ENCODE measurements around the gene RSU1. TPM values are rescaled to one million over a fixed set of nuclear protein-coding genes. Genes with fewer than 3 reads are reported as not detected.

The RSU1 gene
- total RNA-seq, 2 experiments from 2014 or later = 69.5 to 72.7 TPM

GRCh38 chr10:16816830-16817124 lies 447 bp downstream of the RSU1 start:
- H3K27me3 Mint-ChIP-seq = peaks cover 2% of the 10 kb centered on the region
- H3K4me3 Mint-ChIP-seq = peak overlapping the region; percentile 86
- DNase-seq = no peak
- H3K4me1 Mint-ChIP-seq = peaks cover 26% of the 10 kb centered on the region
- peaks cover 6% of the 10 kb centered on the region for H3K9me3 Mint-ChIP-seq
- POLR2A ChIA-PET = interaction anchor here (0.9 to 2.1 kb wide), 11 partner anchors 19 to 1842 kb away, joined by 3 to 21 read pairs (median 5); partner anchors contain the start of genes ARL5B, NMT2, PTER and TRDMT1
- no peak for ATAC-seq (ENCODE audit: low read depth)
- peaks cover 15% of the 10 kb centered on the region for H3K36me3 Mint-ChIP-seq
- H3K27ac Mint-ChIP-seq = peak overlapping the region; percentile 96

GRCh38 chr10:16816171-16816570 lies 1.1 kb downstream of the RSU1 start:
- Mint-ChIP-seq H3K4me1 (peaks cover 28% of the 10 kb centered on the region), H3K4me3 (peak overlapping the region; percentile 86), H3K9me3 (peaks cover 3% of the 10 kb centered on the region), H3K27ac (peak overlapping the region; percentile 64), H3K27me3 (peaks cover 2% of the 10 kb centered on the region), H3K36me3 (peaks cover 17% of the 10 kb centered on the region)
- ATAC-seq (ENCODE audit: low read depth) = no peak
- DNase-seq = no peak
- POLR2A ChIA-PET = interaction anchor here (2.1 kb wide), 1 partner anchor 385 kb away, joined by 8 read pairs; the partner anchor contains the start of gene TRDMT1

GRCh38 chr10:16814012-16814411 lies 3.2 kb downstream of the RSU1 start:
- H3K27ac Mint-ChIP-seq = no peak overlapping the region
- POLR2A ChIA-PET = interaction anchor here (0.8 kb wide), 1 partner anchor 17 kb away, joined by 3 read pairs; no protein-coding TSS in a partner anchor
- peaks cover 16% of the 10 kb centered on the region for H3K36me3 Mint-ChIP-seq
- DNase-seq (no peak), ATAC-seq (ENCODE audit: low read depth) (no peak)
- H3K4me3 Mint-ChIP-seq = no peak overlapping the region
- H3K9me3 Mint-ChIP-seq = no peaks in the 10 kb centered on the region
- H3K27me3 Mint-ChIP-seq = no peaks in the 10 kb centered on the region
- H3K4me1 Mint-ChIP-seq = peaks cover 31% of the 10 kb centered on the region

GRCh38 chr10:16812676-16813075 lies 4.5 kb downstream of the RSU1 start:
- no peak overlapping the region for H3K27ac Mint-ChIP-seq
- H3K27me3 Mint-ChIP-seq = no peaks in the 10 kb centered on the region

GRCh38 chr10:16811765-16812164 lies 5.5 kb downstream of the RSU1 start:
- POLR2A ChIA-PET = no interaction called here
- Mint-ChIP-seq H3K36me3 (peaks cover 19% of the 10 kb centered on the region), H3K27ac (no peak overlapping the region), H3K4me1 (peaks cover 26% of the 10 kb centered on the region), H3K27me3 (no peaks in the 10 kb centered on the region), H3K9me3 (no peaks in the 10 kb centered on the region), H3K4me3 (no peak overlapping the region)
- DNase-seq (no peak), ATAC-seq (ENCODE audit: low read depth) (no peak)

More at GRCh38 chr10:16812676-16813075, 4.5 kb downstream of the RSU1 start:
- Mint-ChIP-seq H3K9me3 (no peaks in the 10 kb centered on the region), H3K4me3 (no peak overlapping the region), H3K36me3 (peaks cover 16% of the 10 kb centered on the region), H3K4me1 (peaks cover 25% of the 10 kb centered on the region)
- ATAC-seq (ENCODE audit: low read depth) = no peak
- POLR2A ChIA-PET = no interaction called here
- DNase-seq = no peak

GRCh38 chr10:16811292-16811691 lies 5.9 kb downstream of the RSU1 start:
- no peak overlapping the region for H3K27ac Mint-ChIP-seq
- POLR2A ChIA-PET = no interaction called here
- no peaks in the 10 kb centered on the region for H3K27me3 Mint-ChIP-seq
- no peak for ATAC-seq (ENCODE audit: low read depth)
- H3K36me3 Mint-ChIP-seq = peaks cover 19% of the 10 kb centered on the region
- DNase-seq = no peak
- H3K9me3 Mint-ChIP-seq = no peaks in the 10 kb centered on the region
- H3K4me3 Mint-ChIP-seq = no peak overlapping the region
- H3K4me1 Mint-ChIP-seq = peaks cover 24% of the 10 kb centered on the region

GRCh38 chr10:16809074-16809718 lies 8.0 kb downstream of the RSU1 start:
- Mint-ChIP-seq H3K4me3 (no peak overlapping the region), H3K27ac (no peak overlapping the region), H3K36me3 (peaks cover 21% of the 10 kb centered on the region), H3K27me3 (no peaks in the 10 kb centered on the region), H3K9me3 (no peaks in the 10 kb centered on the region), H3K4me1 (peaks cover 12% of the 10 kb centered on the region)
- peak; percentile 68 for ATAC-seq (ENCODE audit: low read depth)
- POLR2A ChIA-PET = interaction anchor here (0.8 kb wide), 1 partner anchor 15 kb away, joined by 3 read pairs; no protein-coding TSS in a partner anchor
- no peak for DNase-seq

GRCh38 chr10:16804123-16804522 lies 13.1 kb downstream of the RSU1 start:
- no peak overlapping the region for H3K4me3 Mint-ChIP-seq
- no peak for DNase-seq
- H3K9me3 Mint-ChIP-seq = no peaks in the 10 kb centered on the region
- peaks cover 8% of the 10 kb centered on the region for H3K4me1 Mint-ChIP-seq
- POLR2A ChIA-PET = interaction anchor here (1.2 kb wide), 1 partner anchor 14 kb away, joined by 3 read pairs; the partner anchor contains the start of gene RSU1
- H3K27ac Mint-ChIP-seq = no peak overlapping the region
- no peak for ATAC-seq (ENCODE audit: low read depth)
- H3K27me3 Mint-ChIP-seq = no peaks in the 10 kb centered on the region
- H3K36me3 Mint-ChIP-seq = peaks cover 20% of the 10 kb centered on the region

- DNase-seq = no peak
- Mint-ChIP-seq H3K36me3 (peaks cover 25% of the 10 kb centered on the region), H3K4me3 (no peak overlapping the region), H3K4me1 (peaks cover 8% of the 10 kb centered on the region), H3K9me3 (no peaks in the 10 kb centered on the region), H3K27me3 (no peaks in the 10 kb centered on the region), H3K27ac (no peak overlapping the region)
- no peak for ATAC-seq (ENCODE audit: low read depth)
- POLR2A ChIA-PET = no interaction called here
Observed at GRCh38 chr10:16803464-16803863, 13.8 kb downstream of the RSU1 start.

GRCh38 chr10:16799621-16800020 lies 17.6 kb downstream of the RSU1 start:
- POLR2A ChIA-PET = no interaction called here
- no peak for DNase-seq
- no peaks in the 10 kb centered on the region for H3K27me3 Mint-ChIP-seq
- no peak overlapping the region for H3K27ac Mint-ChIP-seq
- H3K9me3 Mint-ChIP-seq = no peaks in the 10 kb centered on the region
- peaks cover 34% of the 10 kb centered on the region for H3K36me3 Mint-ChIP-seq
- H3K4me3 Mint-ChIP-seq = no peak overlapping the region
- no peak for ATAC-seq (ENCODE audit: low read depth)
- H3K4me1 Mint-ChIP-seq = peaks cover 8% of the 10 kb centered on the region

GRCh38 chr10:16798571-16798970 lies 18.7 kb downstream of the RSU1 start:
- POLR2A ChIA-PET = no interaction called here
- Mint-ChIP-seq H3K27ac (no peak overlapping the region), H3K9me3 (no peaks in the 10 kb centered on the region), H3K36me3 (peaks cover 32% of the 10 kb centered on the region), H3K4me1 (peaks cover 8% of the 10 kb centered on the region), H3K27me3 (no peaks in the 10 kb centered on the region), H3K4me3 (no peak overlapping the region)
- DNase-seq (no peak), ATAC-seq (ENCODE audit: low read depth) (no peak)

- Mint-ChIP-seq H3K36me3 (peaks cover 47% of the 10 kb centered on the region), H3K4me1 (peaks cover 5% of the 10 kb centered on the region), H3K9me3 (peaks cover 3% of the 10 kb centered on the region), H3K27me3 (no peaks in the 10 kb centered on the region), H3K4me3 (no peak overlapping the region), H3K27ac (no peak overlapping the region)
- DNase-seq (no peak), ATAC-seq (ENCODE audit: low read depth) (no peak)
- POLR2A ChIA-PET = no interaction called here
Observed at GRCh38 chr10:16795410-16796073, 21.7 kb downstream of the RSU1 start.

- H3K4me3 Mint-ChIP-seq = no peak overlapping the region
- H3K4me1 Mint-ChIP-seq = peaks cover 4% of the 10 kb centered on the region
- no peak for ATAC-seq (ENCODE audit: low read depth)
- peaks cover 53% of the 10 kb centered on the region for H3K36me3 Mint-ChIP-seq
- peaks cover 3% of the 10 kb centered on the region for H3K9me3 Mint-ChIP-seq
- DNase-seq = no peak
- POLR2A ChIA-PET = interaction anchor here (0.8 kb wide), 1 partner anchor 15 kb away, joined by 3 read pairs; no protein-coding TSS in a partner anchor
- H3K27ac Mint-ChIP-seq = no peak overlapping the region
- H3K27me3 Mint-ChIP-seq = no peaks in the 10 kb centered on the region
Observed at GRCh38 chr10:16794005-16794404, 23.2 kb downstream of the RSU1 start.

- POLR2A ChIA-PET = no interaction called here
- Mint-ChIP-seq H3K4me3 (no peak overlapping the region), H3K36me3 (peaks cover 49% of the 10 kb centered on the region), H3K9me3 (peaks cover 4% of the 10 kb centered on the region), H3K4me1 (peaks cover 16% of the 10 kb centered on the region), H3K27ac (no peak overlapping the region), H3K27me3 (no peaks in the 10 kb centered on the region)
- DNase-seq = no peak
- ATAC-seq (ENCODE audit: low read depth) = no peak
Observed at GRCh38 chr10:16792675-16793074, 24.5 kb downstream of the RSU1 start.
